Measurements from ENCODE around the gene ACTBL2. TPM values are rescaled to one million over a fixed set of nuclear protein-coding genes. Genes with fewer than 3 reads are reported as not detected.
"Not testable (repeated sequence)": the region's sequence is repeated elsewhere in the genome, so short reads cannot be mapped to it uniquely, and the experiment has no call there.

Gene ACTBL2
- total RNA-seq, 1 donor from 2014 or later: not detected

GRCh38 chr5:57495285-57496086 lies 12.9 kb upstream of the ACTBL2 start:
- DNase-seq (ENCODE audit: low spot score in 2 of 2) (no peak), FAIRE-seq (no peak)

DNA sequence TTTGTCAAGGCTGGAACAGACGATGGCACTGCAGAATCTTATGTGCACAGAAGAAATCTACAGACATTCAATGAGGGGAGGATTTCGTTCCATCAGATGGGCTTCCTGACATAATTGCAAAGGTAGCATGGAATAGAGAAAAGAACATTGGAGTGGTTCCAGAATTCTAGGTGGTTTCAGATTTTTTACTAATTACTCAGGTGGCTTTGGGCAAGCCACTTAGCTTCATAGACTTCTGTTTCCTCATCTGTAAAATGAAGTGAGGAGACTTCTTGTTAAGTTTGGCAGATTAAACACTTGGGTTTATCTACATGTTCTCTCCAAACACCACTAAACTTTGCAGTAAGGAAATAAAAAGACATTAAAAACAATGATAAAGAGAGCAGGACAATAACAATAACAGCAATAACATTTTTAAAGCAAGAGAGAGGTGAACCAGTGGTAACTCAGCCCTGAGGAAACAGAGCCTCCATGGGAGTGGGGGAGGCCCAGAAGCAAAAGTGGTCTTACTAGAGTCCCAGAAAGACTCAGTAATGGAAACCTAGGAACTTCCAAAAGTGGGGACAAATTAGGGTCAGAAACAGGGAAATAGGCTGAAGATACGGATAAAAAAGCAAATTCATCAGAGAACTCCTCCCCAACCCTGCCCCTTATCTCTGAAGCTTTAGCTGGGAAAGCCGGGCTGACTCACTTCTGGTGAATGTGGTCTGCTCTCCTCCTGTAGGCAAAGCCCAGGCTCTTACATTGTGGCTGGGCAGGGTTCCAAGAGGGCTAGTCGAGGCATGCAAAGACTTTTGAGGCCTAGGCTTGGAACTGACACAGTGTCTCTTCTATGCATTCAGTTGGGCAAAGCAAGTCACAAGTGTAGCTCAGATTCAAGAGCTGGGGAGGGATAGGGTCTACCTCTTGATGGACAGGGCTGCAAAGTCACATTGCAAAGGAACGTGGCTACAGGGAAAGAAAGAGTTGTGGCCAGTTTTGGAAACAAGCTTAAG lies 11.8 kb upstream of the ACTBL2 start:
- no peak for DNase-seq (ENCODE audit: low spot score in 2 of 2)
- FAIRE-seq: no peak

- no peak for DNase-seq (ENCODE audit: low spot score in 2 of 2)
- FAIRE-seq: no peak
Observed at GRCh38 chr5:57493034-57493433, 10.4 kb upstream of the ACTBL2 start.

- FAIRE-seq (no peak), DNase-seq (ENCODE audit: low spot score in 2 of 2) (no peak)
Observed at GRCh38 chr5:57492632-57493031, 10.0 kb upstream of the ACTBL2 start.

GRCh38 chr5:57491369-57491965 lies 8.9 kb upstream of the ACTBL2 start:
- DNase-seq (ENCODE audit: low spot score in 2 of 2) (no peak), FAIRE-seq (no peak)

DNA sequence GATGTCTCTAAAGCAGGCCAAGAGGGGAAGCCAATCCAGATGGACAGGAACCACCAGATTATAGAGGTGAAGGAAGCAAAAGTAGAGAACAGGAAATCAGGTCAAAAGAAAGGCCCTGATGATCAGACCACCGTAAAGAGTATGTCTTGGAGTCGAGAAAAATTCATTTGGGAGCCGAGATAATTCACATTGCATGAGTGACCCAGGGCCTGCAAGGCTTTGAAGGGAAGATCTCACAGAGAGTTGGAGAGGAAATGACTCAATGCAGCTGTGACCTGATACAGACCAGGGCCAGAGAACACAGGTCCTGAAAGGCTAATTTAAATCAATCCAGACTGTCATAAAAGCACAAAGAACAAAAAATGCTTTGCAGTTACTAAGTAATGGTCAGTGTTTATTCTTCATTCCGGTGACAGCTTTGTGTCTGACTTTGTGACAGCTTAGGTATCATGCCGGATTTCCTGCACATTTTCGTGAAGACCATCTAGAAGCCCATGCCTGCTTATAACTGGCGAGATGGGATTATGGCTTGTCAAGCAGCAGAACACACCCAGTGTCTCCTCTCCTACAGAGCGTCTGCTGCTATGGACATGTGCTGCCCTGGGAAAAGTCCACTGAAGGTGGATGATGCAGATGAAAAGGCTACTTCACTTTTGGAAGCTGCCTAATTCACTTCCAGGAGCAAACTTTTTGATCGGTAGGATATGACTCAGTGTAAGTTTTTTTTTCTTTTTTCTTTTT lies 5.8 kb upstream of the ACTBL2 start:
- FAIRE-seq (no peak), DNase-seq (ENCODE audit: low spot score in 2 of 2) (no peak)

- FAIRE-seq: no peak
Observed at GRCh38 chr5:57486027-57486602, 3.5 kb upstream of the ACTBL2 start.

GRCh38 chr5:57478826-57479225 lies 3.8 kb downstream of the ACTBL2 start:
- DNase-seq (ENCODE audit: low spot score in 2 of 2): no peak
- no peak for FAIRE-seq

More at GRCh38 chr5:57486027-57486602, 3.5 kb upstream of the ACTBL2 start:
- DNase-seq (ENCODE audit: low spot score in 2 of 2): no peak

- no peak for FAIRE-seq
- DNase-seq (ENCODE audit: low spot score in 2 of 2): no peak
Observed at GRCh38 chr5:57476601-57477056, 6.0 kb downstream of the ACTBL2 start.

DNA sequence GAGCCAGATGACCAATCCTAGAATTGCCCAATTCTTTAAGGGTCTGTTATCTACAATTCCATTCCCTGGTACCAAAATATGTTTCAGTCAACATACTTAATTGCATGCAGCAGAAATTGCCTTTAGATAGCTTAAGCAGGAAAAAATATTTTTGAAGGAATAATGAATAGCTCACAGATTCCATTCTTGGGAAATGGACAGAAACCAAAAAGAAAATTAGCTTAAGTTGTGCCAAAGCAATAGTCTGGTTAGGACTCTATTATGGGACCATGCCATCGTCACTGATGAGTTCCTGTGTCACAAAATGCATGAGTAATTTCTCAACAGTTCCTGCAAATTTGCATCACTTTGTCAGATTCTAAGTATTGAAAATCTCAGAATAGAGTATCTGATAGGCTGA lies 12.3 kb downstream of the ACTBL2 start:
- FAIRE-seq: no peak
- DNase-seq (ENCODE audit: low spot score in 2 of 2): no peak

- FAIRE-seq: no peak
- DNase-seq (ENCODE audit: low spot score in 2 of 2): no peak
Observed at GRCh38 chr5:57468481-57469163, 14.0 kb downstream of the ACTBL2 start.

GRCh38 chr5:57466544-57466943 lies 16.1 kb downstream of the ACTBL2 start:
- DNase-seq (ENCODE audit: low spot score in 2 of 2) (no peak), FAIRE-seq (no peak)

DNA sequence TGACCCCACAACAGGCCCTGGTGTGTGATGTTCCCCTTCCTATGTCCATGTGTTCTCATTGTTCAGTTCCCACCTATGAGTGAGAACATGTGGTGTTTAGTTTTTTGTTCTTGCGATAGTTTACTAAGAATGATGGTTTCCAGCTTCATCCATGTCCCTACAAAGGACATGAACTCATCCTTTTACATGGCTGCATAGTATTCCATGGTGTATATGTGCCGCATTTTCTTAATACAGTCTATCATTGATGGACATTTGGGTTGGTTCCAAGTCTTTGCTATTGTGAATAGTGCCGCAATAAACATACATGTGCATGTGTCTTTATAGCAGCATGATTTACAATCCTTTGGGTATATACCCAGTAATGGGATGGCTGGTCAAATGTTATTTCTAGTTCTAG lies 22.6 kb downstream of the ACTBL2 start:
- not testable (repeated sequence) for FAIRE-seq; DNase-seq (ENCODE audit: low spot score in 2 of 2)

- DNase-seq (ENCODE audit: low spot score in 2 of 2) (no peak), FAIRE-seq (no peak)
Observed at GRCh38 chr5:57458443-57458842, 24.2 kb downstream of the ACTBL2 start.

GRCh38 chr5:57456531-57457135 lies 26.0 kb downstream of the ACTBL2 start:
- no peak for DNase-seq (ENCODE audit: low spot score in 2 of 2)
- no peak for FAIRE-seq

- FAIRE-seq: no peak
- DNase-seq (ENCODE audit: low spot score in 2 of 2): no peak
Observed at GRCh38 chr5:57455511-57456455, 26.8 kb downstream of the ACTBL2 start.

DNA sequence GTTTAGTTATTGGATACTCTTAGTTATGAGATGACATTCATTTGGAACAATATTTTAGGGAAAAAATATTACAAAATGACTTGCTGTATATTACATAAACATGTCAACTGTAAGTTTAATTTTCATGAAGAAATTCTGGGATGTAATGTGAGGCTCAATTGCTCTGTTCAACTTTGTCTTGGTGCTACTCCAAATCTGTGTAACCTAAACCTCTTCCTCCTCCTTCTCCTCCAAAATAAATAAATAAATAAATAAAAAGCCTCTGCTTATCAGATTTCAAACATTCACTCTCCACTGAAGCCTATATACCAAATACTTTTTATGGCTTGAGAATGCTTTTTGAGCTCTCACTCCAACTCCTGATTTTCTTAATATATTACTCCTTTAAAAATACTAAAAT lies 27.7 kb downstream of the ACTBL2 start:
- FAIRE-seq (no peak), DNase-seq (ENCODE audit: low spot score in 2 of 2) (no peak)

DNA sequence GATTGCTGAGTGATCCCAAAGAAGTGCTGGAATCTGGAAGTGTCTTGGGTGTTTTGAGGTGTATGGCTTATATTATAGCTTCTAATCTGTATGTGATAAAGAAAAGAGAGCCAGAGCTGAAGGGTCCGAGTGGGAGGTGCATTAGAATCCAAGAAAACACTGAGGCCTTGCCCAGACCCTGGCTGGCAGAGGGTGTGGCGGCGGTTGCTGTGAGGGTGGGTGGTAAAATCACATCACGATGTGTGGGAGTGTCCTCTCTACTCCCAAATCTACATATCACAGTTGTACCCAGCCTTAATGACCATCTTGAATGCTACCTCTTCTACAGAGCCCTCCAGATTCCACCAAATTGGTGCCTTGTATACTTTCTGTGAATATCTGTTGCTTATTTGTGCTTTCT lies 28.9 kb downstream of the ACTBL2 start:
- DNase-seq (ENCODE audit: low spot score in 2 of 2): no peak
- FAIRE-seq: no peak

Measured in frontal cortex (tissue), 4 donors.